Gastrocnemius medialis (tissue), 4 donors: ENCODE results near the gene G6PC1. TPM values are rescaled to one million over a fixed set of nuclear protein-coding genes. Genes with fewer than 3 reads are reported as not detected.
"Not testable (repeated sequence)": the region's sequence is repeated elsewhere in the genome, so short reads cannot be mapped to it uniquely, and the experiment has no call there.

Experiments used
- ATAC-seq, 2 donors: fragments of 150-250 bp; one replicate each; pipeline ENCODE4 v1.9.1; 2016
- DNase-seq, 2 donors: peaks; one replicate each; pipeline ENCODE4 v3.0.0-alpha.2; 2019
- H3K27ac ChIP-seq, 4 donors: fragments of 200-600 bp; sonication (generic); 1 replicate in 1 of 4; 2 replicates in 3 of 4; pipeline ENCODE4 v1.5.1; 2016 to 2018; ENCODE audit warnings: mild to moderate bottlenecking in 2 of 4, moderate library complexity in 1 of 4
- H3K27me3 ChIP-seq, 3 donors: fragments of 200-600 bp; sonication (generic) in 2 of 3; 1 replicate in 1 of 3; 2 replicates in 2 of 3; pipeline versions ENCODE4 v1.5.1 to v1.6.0; 2016 to 2019; ENCODE audit warnings: mild to moderate bottlenecking in 1 of 3, moderate library complexity in 1 of 3
- H3K36me3 ChIP-seq, 2 donors: fragments of 200-600 bp; sonication (generic) in 1 of 2; one replicate each; pipeline ENCODE4 v1.5.1; 2017 to 2018
- H3K4me1 ChIP-seq, 2 donors: fragments of 200-600 bp; sonication (generic) in 1 of 2; one replicate each; pipeline ENCODE4 v1.5.1; 2016 to 2017; ENCODE audit warnings: mild to moderate bottlenecking in 2 of 2
- H3K4me3 ChIP-seq, 4 donors: fragments of 200-600 bp; sonication (generic) in 3 of 4; 1 replicate in 1 of 4; 2 replicates in 3 of 4; pipeline ENCODE4 v1.5.1; 2016 to 2019; ENCODE audit warnings: mild to moderate bottlenecking in 2 of 4
- H3K9me3 ChIP-seq, 3 donors: fragments of 200-600 bp; sonication (generic) in 2 of 3; 1 replicate in 1 of 3; 2 replicates in 2 of 3; pipeline ENCODE4 v1.5.1; 2016 to 2019
- CTCF ChIP-seq, 5 experiments: fragments of 450-650 bp in 3 of 5; fragments of 200-600 bp in 2 of 5; sonication (generic) in 2 of 5; IDR thresholded peaks in 4 of 5; conservative IDR thresholded peaks in 1 of 5; 1 replicate in 4 of 5; 2 replicates in 1 of 5; pipeline ENCODE4 v1.5.1; 2016 to 2019; ENCODE audit warnings: antibody characterized with exemption in 5 of 5, mild to moderate bottlenecking in 3 of 5, moderate library complexity in 3 of 5
- POLR2A ChIP-seq, 2 donors: fragments of 450-650 bp; IDR thresholded peaks; one replicate each; pipeline ENCODE4 v1.6.1; 2017; ENCODE audit warnings: antibody characterized with exemption in 2 of 2, mild to moderate bottlenecking in 2 of 2, moderate library complexity in 2 of 2
- in situ Hi-C, 4 donors: fragments of 200-750 bp; cut with MboI; loops; one replicate each; pipeline versions ENCODE4 v1.15.0 to v1.8.0; 2017; ENCODE audit warnings: low sequenced_read_pairs in 4 of 4
- intact Hi-C: fragments of 100-400 bp; cut with DNase I; formaldehyde crosslinking; loops from one replicate; pipeline ENCODE4 v1.15.1; 2023; ENCODE audit warnings: low total_unique reads
- total RNA-seq, 4 donors: library from RNA; depleted of rRNA; stranded (reverse); fragments of >200 nt; gene quantifications; one replicate each; pipeline versions ENCODE4 v1.1.0 to v1.2.3, GENCODE V29; 2016

Gene G6PC1
- total RNA-seq, 4 donors from 2014 or later: 0.36 to 0.47 TPM; not detected in 2

- Histone ChIP-seq H3K36me3 (no peaks in the 10 kb centered on the region), H3K4me3 (peak overlapping the region; percentile 15 to 45 (median 24)), H3K27ac (peak overlapping the region; percentile 56 to 64 (median 62)), H3K9me3 (no peaks in the 10 kb centered on the region), H3K4me1 (peaks cover 0 to 6% of the 10 kb centered on the region in 2 donors), H3K27me3 (peaks cover 0 to 14% (median 0%) of the 10 kb centered on the region in 3 donors)
- intact Hi-C loops: no loop called here
- ATAC-seq (peak in 1 of 2 donors; percentile 20), DNase-seq (no peak)
- TF ChIP-seq POLR2A (IDR thresholded peaks at IDR 0.05) (no peak), CTCF (IDR thresholded peaks at IDR 0.05 in 4 of 5, conservative IDR thresholded peaks at IDR 0.05 in 1 of 5) (no peak)
- in situ Hi-C loops: no loop called here
Measured at GRCh38 chr17:42853004-42853403, 47.6 kb upstream of the G6PC1 start.

GRCh38 chr17:42853597-42853967 lies 47.0 kb upstream of the G6PC1 start:
- H3K9me3 ChIP-seq: no peaks in the 10 kb centered on the region
- in situ Hi-C loops: no loop called here
- no peaks in the 10 kb centered on the region for H3K36me3 ChIP-seq
- ATAC-seq (no peak), DNase-seq (no peak)
- intact Hi-C loops: no loop called here
- H3K27ac ChIP-seq: peak overlapping the region in 2 of 4 donors; percentile 64
- H3K27me3 ChIP-seq: peaks cover 0 to 14% (median 0%) of the 10 kb centered on the region in 3 donors
- H3K4me1 ChIP-seq: peaks cover 0 to 6% of the 10 kb centered on the region in 2 donors
- TF ChIP-seq CTCF (IDR thresholded peaks at IDR 0.05 in 4 of 5, conservative IDR thresholded peaks at IDR 0.05 in 1 of 5) (no peak), POLR2A (IDR thresholded peaks at IDR 0.05) (no peak)
- H3K4me3 ChIP-seq: peak overlapping the region; percentile 15 to 45 (median 24)

- peaks cover 0 to 6% of the 10 kb centered on the region in 2 donors for H3K4me1 ChIP-seq
- no peaks in the 10 kb centered on the region for H3K9me3 ChIP-seq
- intact Hi-C loops: no loop called here
- peak overlapping the region; percentile 15 to 45 (median 24) for H3K4me3 ChIP-seq
- H3K27me3 ChIP-seq: peaks cover 0 to 14% (median 0%) of the 10 kb centered on the region in 3 donors
- H3K36me3 ChIP-seq: no peaks in the 10 kb centered on the region
- in situ Hi-C loops: no loop called here
- DNase-seq (no peak), ATAC-seq (no peak)
- TF ChIP-seq POLR2A (IDR thresholded peaks at IDR 0.05): no peak
- TF ChIP-seq CTCF (IDR thresholded peaks at IDR 0.05 in 4 of 5, conservative IDR thresholded peaks at IDR 0.05 in 1 of 5): no peak
- peak overlapping the region in 1 of 4 donors; percentile 64 for H3K27ac ChIP-seq
Measured at GRCh38 chr17:42853968-42854790, 46.4 kb upstream of the G6PC1 start.

- Histone ChIP-seq H3K27me3 (peaks cover 0 to 14% (median 0%) of the 10 kb centered on the region in 3 donors), H3K27ac (no peak overlapping the region), H3K36me3 (no peaks in the 10 kb centered on the region), H3K9me3 (no peaks in the 10 kb centered on the region), H3K4me1 (peaks cover 0 to 6% of the 10 kb centered on the region in 2 donors), H3K4me3 (no peak overlapping the region)
- in situ Hi-C loops: no loop called here
- ATAC-seq: no peak
- no peak for DNase-seq
- TF ChIP-seq CTCF (IDR thresholded peaks at IDR 0.05 in 4 of 5, conservative IDR thresholded peaks at IDR 0.05 in 1 of 5) (no peak), POLR2A (IDR thresholded peaks at IDR 0.05) (no peak)
- intact Hi-C loops: no loop called here
Measured at GRCh38 chr17:42855048-42855596, 45.5 kb upstream of the G6PC1 start.

- ATAC-seq, H3K9me3 ChIP-seq, DNase-seq, H3K4me3 ChIP-seq, H3K36me3 ChIP-seq, in situ Hi-C loops, intact Hi-C loops, H3K27ac ChIP-seq, H3K4me1 ChIP-seq: not testable (repeated sequence)
- H3K27me3 ChIP-seq: peaks cover 0 to 14% (median 0%) of the 10 kb centered on the region in 3 donors
Measured at GRCh38 chr17:42856093-42856492, 44.5 kb upstream of the G6PC1 start.

GRCh38 chr17:42856516-42856915 lies 44.1 kb upstream of the G6PC1 start:
- ATAC-seq, H3K27ac ChIP-seq: not testable (repeated sequence)

More at GRCh38 chr17:42856516-42856915, 44.1 kb upstream of the G6PC1 start:
- DNase-seq, H3K9me3 ChIP-seq, H3K4me3 ChIP-seq, intact Hi-C loops, in situ Hi-C loops, H3K36me3 ChIP-seq, H3K4me1 ChIP-seq: not testable (repeated sequence)
- peaks cover 0 to 14% (median 0%) of the 10 kb centered on the region in 3 donors for H3K27me3 ChIP-seq
